GM15510 (cell line): Measurements from ENCODE around the gene RASSF10.

Experiments used
- POLR2A ChIP-seq: IDR thresholded peaks from 3 replicates; pipeline ENCODE4 v1.6.1; 2011; ENCODE audit warnings: borderline replicate concordance; ENCODE audit not compliant: insufficient read length; ENCODE audit errors: extremely low read depth

Gene RASSF10

DNA sequence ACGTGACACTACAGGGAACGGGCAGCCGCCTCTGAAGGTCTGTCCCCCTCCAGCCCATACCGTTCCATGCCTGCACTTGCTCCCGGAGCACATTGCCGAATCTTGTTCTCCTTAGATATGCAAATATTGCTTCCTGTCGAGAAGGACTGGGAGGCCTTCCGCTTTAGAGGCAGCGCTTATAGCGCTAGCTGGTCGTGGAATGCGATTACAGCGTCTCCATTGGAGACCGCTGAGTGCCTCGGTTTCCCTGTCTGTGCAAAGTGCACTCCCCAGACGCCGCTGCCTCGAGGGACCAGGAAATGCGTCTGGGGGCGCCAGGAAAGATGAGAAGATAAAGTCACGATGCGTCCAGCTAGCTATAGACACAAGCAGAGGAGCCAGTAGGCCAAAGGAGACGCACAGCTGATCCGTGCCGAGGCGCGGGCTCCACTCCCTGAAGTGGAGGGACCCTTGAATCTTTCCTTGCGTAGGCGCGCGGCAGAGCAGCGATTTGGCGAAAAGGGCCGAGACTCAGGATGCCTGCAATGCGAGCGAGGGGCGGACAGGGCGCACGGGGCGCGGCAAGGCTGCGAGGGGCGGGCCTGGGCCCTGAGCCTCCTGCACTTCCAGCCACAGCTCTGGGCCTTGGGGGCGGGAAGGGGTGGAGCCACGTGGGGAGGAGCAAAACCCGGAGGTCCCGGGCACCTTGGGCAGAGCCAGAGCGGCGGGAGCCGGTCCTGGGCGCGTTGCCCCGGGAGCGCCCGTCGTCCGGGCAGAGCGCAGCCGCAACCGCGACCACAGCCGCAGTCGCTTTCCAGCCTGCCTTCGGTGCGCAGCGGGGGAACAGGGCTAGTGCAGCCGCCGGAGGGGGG is at the start of gene RASSF10:
Gene RASSF10, plus strand, starts transcription at position 692 of the 851 bp plus-strand sequence. CDS start 261 bp downstream, outside the sequence.
- no peak for TF ChIP-seq POLR2A

DNA sequence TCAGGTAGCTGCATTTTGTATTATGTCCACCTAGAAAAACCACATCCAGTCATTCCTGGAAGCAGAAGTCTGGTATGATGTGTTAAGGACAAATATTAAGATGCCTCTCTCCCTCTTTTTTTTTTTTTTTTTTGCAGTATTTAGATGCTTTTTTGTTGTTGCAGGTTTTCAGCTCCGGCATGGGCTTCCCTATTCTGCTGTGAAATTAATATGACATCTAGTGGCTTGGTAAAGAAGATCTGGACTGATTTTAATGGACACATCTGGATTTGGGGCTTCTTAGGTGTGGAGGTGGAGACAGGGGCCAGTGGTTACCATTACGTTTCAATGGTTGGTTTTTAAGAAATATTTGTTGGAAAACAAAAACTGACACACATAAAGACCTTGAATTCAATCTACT is 47.5 kb upstream of the RASSF10 start:
- no peak for TF ChIP-seq POLR2A

DNA sequence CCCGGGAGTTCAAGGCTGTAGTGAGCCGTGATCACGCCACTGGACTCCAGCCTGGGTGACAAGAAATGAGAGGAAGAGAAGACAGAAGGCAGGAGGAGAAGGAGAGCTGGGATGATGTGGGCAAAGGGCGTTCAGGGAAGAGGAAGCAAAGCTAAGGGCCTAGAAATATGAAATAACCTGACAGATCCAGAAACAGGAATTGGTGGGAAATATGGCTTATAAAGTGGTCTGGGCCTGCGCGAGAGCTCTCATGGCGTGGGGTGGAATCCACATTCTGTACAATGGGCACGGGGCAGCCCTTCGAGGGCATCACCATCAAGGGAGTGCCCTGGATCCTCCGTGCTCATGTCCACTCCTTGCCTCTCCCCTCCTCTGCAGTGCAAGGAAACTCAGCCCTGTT is 46.8 kb upstream of the RASSF10 start:
- TF ChIP-seq POLR2A: no peak

- no peak for TF ChIP-seq POLR2A
Measured at GRCh38 chr11:12963051-12963450, 46.1 kb upstream of the RASSF10 start.

- TF ChIP-seq POLR2A: no peak
Measured at GRCh38 chr11:12963792-12964536, 45.2 kb upstream of the RASSF10 start.

GRCh38 chr11:12964650-12965049 is 44.5 kb upstream of the RASSF10 start:
- TF ChIP-seq POLR2A: no peak

- no peak for TF ChIP-seq POLR2A
Measured at GRCh38 chr11:12966002-12966401, 43.1 kb upstream of the RASSF10 start.

GRCh38 chr11:12968101-12968500 is 41.0 kb upstream of the RASSF10 start:
- no peak for TF ChIP-seq POLR2A

- no peak for TF ChIP-seq POLR2A
Measured at GRCh38 chr11:12968826-12969225, 40.3 kb upstream of the RASSF10 start.

DNA sequence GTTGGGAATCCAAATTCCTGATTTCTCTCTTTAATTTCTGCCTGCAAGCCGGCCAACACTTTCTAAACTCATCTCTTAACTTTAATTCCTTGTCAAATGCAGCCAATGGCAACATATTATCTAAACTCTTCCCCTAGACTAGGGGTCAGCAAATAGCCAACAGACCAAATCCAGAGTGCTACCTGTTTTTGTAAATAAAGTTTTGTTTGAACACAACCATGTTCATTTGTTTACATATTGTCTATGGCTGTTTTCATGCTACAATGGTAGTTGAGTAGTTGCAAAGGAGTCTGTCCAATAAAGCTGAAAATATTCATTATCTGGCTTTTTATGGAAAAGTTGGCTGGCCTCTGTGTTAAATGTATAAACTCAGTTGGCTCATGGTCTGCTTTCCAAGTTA is 37.2 kb upstream of the RASSF10 start:
- TF ChIP-seq POLR2A: no peak

GRCh38 chr11:12973528-12974181 is 35.5 kb upstream of the RASSF10 start:
- no peak for TF ChIP-seq POLR2A

DNA sequence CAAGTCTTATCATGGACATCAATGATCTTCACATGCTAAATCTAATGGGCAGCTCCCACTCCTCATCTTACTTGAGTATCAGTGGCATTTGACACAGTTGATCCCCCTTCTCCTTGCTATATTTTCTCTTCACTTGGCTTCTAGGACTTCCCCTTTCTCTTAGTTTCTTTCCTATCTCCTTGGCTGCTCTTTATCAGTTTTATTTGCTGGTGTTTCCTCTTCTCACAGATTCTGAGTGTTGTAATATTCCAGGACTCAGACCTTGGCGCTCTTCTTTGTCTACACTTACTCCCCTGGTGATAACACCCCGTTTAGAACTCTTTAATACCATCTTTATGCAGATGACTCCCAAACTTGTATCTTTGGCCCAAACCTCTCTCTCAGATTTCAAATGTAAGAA is 33.9 kb upstream of the RASSF10 start:
- no peak for TF ChIP-seq POLR2A

DNA sequence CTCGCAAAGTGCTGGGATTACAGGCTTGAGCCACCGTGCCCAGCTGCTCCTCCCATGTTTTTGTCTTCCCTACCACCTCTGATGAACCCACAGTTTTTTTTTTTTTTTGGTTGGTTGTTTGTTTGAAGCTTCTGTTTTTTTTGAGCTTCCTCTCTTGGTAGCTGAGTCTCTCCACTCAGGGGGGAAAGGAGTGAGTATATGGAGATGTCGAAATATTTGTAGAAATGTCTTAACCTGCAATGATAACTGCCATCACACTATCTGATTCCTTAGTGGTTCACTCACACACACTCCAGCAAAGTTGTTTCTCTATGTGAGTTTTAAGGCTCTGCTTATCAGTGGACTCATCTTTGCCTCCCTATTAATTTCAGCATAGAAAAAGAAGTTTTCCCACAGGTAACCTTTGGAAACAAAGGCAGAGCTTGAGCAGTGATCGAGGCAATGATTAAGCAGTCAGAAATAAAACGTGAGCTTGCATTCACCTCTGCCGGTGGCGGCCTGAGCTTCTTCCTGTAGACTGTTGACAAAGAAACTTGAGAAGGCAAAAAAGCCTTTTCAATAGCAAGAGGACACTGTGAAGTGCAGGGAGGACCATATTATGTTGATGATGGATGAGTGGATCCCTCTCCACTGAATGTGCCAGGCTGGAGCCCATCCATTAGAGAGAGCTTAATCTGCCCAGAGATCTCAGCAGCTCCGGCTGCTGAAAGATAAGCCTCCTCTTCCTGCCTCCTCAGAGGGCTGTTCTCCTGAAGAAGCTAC is 29.0 kb upstream of the RASSF10 start:
- no peak for TF ChIP-seq POLR2A

DNA sequence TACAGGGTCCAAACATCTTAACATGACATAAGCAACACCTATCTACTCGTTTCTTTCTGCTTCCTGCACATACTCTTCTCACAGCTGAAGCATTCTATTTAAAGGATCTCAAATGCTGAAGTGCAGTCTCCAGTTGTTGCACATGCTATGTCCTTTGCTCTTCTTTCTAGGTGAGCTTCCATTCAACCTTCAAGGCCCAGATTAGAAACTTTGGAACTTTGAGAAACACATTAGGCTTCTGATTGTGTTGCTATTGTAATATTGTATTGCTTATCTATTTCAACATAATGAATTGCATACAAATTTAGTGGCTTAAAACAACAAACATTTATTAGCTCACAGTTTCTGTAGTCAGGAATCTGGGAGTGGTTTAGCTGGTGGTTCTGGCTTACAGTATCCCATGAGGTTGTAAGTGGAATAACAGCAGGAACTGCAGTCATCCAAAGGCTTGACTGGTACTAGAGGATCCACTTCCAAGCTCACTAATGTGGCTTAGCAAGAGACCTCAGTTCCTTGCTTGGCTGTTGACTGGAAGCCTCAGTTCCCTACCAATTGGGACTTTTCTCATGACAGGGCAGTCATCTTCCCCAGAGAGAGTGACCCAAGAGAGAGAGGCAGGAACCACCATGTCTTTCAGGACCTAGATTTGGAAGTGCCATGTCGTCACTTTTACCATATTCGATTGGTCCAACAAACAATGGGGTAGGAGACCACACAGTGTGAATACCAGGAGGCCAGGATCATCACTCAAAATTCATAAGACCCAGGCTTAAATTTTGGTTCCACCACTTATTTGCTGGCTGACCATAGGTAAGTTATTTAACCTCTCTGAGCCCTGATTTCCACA is 27.2 kb upstream of the RASSF10 start:
- TF ChIP-seq POLR2A: no peak

DNA sequence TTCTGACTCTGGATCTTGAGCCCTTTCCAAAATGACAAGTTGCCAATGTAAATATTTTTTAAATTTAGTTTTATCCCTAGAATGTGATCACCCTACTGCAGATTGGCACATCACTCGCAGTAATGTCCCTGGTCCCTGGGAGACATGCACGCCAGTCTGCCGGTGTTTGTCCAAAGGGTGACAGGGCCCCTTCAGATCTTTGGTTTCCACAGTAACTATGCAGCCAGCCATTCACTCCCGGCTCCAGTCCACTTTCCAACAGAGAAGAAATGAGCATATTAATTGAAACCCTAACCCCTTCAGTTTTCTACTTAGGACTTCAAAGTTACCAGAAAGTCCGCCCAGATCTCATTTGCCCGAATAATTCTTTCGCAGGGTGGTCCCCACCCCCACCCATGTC is 25.8 kb upstream of the RASSF10 start:
- TF ChIP-seq POLR2A: no peak
